LNCAP (cell line): ENCODE data around the gene RBBP5.

Experiments used
- TF ChIP-seq, protein P1 (sequence below): fragments of 450-650 bp; IDR thresholded peaks from 2 replicates; pipeline ENCODE4 v1.5.1; 2017; ENCODE audit warnings: mild to moderate bottlenecking

Gene RBBP5

DNA sequence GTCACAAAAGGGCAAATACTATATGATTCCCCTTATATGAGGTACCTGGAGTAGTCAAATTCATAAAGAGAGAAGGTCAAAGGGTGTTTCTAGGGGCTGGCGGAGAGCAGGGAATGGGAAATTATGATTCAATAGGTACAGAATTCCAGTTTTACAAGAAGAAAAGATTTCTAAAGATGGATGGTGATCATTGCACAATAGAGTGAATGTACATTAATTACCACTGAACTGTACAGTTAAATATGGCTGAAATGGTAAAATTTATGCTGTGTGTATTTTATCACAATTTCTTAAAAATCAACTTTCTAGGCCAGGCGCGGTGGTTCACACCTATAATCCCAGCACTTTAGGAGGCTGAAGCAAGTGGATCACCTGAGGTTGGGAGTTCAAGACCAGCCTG is 19.4 kb downstream of the RBBP5 start:
- TF ChIP-seq, protein P1, sequence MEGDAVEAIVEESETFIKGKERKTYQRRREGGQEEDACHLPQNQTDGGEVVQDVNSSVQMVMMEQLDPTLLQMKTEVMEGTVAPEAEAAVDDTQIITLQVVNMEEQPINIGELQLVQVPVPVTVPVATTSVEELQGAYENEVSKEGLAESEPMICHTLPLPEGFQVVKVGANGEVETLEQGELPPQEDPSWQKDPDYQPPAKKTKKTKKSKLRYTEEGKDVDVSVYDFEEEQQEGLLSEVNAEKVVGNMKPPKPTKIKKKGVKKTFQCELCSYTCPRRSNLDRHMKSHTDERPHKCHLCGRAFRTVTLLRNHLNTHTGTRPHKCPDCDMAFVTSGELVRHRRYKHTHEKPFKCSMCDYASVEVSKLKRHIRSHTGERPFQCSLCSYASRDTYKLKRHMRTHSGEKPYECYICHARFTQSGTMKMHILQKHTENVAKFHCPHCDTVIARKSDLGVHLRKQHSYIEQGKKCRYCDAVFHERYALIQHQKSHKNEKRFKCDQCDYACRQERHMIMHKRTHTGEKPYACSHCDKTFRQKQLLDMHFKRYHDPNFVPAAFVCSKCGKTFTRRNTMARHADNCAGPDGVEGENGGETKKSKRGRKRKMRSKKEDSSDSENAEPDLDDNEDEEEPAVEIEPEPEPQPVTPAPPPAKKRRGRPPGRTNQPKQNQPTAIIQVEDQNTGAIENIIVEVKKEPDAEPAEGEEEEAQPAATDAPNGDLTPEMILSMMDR, result no peak

DNA sequence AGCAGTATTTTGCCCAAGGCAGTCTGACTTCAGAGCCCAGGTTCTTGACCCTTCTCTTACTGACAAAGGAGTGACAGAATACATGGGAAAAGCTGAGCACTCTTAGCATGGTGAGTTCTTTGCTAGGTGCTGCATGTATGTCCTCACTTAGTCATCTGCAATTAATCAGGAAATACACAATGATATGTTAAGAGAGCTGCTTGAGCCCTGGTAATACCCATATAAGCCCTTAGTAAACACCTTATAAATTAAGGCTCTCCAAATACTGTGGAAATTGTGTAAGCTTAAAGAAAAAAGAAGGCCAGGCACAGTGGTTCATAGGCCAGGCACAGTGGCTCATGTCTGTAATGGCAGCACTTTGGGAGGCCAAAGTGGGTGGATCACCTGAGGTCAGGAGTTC is 23.5 kb downstream of the RBBP5 start:
- TF ChIP-seq, protein P1, result no peak

DNA sequence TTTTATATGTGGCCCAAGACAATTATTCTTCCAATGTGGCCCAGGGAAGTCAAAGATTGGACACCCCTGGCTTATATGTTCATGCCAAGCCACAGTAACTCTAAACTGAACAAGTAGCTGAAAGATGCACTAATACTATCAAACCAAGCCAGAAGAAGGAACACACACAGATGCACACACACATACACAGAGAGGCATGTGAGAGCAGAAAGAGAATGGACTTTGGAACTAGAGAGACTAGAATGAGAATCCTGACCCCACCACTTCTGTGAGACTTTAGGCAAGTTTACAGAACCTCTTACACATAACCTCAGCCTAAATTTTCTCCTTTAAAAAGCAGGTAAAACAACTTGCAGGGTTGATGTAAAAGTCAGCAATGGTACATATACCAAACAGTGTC is 26.4 kb downstream of the RBBP5 start:
- TF ChIP-seq, protein P1, result no peak

DNA sequence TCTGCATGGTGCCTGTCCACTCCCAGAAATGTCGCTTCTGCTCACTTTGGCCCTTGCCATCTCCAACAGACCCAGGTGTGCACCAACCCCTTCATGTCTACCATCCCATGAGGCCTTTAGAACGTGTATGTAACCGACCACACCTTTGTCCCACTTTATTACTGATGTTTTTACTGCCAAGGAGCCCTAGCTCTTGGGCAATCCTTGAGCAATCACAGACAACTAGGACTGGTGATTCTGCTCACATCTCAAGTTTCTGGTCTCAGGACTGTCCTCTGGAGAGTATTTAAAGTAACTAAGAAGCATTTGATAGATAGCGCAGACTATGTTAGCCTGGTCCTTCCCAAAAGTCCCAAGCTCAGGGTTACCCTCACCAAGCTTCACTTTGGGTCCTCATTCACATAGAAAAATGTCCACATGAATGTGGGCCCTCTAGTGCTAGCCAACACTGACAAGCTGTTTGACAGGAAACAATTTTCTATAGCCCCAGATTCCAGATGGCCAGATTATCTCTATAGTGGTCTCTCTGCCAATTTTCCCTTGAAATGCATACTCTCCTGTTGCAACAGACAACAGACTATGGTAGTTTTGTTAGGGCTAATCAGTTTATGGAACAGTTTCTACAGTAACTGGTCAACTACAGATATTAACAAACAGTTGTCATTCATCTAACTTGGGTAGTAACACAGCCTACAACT is 30.6 kb downstream of the RBBP5 start:
- TF ChIP-seq, protein P1, result no peak

DNA sequence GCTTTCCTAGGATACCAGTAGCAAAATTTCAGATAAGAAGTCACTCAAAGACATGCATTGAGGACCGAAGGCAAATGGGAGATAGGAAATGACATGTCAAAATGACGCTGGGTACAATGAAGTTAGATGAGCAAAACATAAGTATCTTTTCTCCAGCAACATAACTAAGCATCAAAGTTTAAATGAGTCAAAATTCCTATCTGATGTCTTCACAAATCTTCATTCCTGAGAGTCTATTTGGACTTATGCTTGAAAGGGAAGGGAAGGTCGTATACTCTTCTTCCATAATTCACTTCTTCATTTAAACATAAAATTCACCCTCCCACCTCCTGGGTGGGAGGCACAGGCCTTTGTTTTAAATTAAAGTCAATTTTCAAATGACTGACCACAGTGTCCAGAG is 33.4 kb downstream of the RBBP5 start:
- TF ChIP-seq, protein P1, result no peak

DNA sequence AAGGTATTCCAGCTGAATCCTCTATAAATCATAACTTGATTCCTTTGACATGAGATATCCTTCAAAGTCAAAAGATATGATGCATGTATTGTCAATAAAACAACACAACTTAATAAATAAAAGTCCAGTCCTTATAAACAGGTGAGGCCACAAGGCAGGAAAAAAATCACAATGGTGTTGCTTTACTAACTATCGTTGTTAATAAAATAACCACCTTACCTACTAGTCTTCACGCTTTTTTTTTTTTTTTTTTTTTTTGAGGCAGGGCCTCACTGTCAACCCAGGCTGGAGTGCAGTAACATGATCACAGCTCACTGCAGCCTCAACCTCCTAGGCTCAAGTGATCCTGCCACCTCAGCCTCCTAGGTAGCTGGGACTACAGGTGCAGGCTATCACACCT is 37.4 kb downstream of the RBBP5 start, which contains the start of gene TMEM81:
TSS of gene TMEM81 (minus strand) at position 101 of the 400 bp plus-strand sequence. CDS start 140 bp downstream, outside the sequence.
- TF ChIP-seq, protein P1, result no peak

DNA sequence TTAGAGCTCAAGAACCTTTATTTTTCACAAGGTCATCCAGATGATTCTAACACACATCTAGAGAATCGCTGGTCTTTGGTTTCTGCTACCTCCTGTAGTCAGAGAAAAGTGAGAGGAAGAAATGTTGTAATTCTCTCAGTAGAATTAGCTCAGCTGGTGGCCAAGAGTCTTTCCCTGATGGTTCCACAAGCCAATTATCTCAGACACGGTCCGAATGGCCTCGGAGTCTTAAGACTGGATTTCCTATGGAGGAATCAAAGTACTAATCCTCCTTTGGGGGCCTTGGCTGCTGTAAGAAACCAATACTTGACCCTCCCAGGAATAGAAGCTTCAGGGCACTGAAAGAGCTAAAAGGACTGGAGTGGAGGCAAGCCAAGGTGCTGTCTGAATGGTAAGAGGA is 39.3 kb downstream of the RBBP5 start:
- TF ChIP-seq, protein P1, result no peak

DNA sequence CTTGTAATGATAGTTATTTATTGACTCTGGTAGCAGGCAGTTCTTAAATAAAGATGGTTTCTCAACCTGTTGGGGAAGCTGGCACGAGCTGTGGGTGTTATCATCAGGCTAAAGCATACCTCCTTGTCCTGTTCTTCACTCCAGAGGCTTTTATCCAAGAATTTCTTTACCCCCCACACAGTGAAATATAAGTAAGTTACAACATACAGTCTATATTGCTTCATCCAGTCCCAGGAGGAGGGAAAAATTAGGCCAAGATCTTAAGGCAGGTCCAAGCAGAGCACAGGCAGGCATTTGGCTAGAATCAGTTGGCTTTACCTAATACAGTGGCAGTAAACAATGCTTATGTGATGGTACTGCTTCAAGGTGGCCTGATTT is 43.9 kb downstream of the RBBP5 start:
- TF ChIP-seq, protein P1, result no peak
